Parathyroid adenoma (tissue), 2 donors: Measurements from ENCODE around the gene C11orf68.

Source experiments
- H2AFZ ChIP-seq: fragments of 300-600 bp; sonication (generic); one replicate; pipeline ENCODE4 v1.7.0; 2017; ENCODE audit warnings: antibody characterized with exemption, mild to moderate bottlenecking
- H3K27ac ChIP-seq: fragments of 300-600 bp; sonication (generic); one replicate; pipeline ENCODE4 v1.7.0; 2017
- H3K27me3 ChIP-seq: fragments of 300-600 bp; sonication (generic); one replicate; pipeline ENCODE4 v1.7.0; 2017; ENCODE audit warnings: low read length; ENCODE audit not compliant: control insufficient read depth, insufficient read depth
- H3K36me3 ChIP-seq: fragments of 300-600 bp; sonication (generic); one replicate; pipeline ENCODE4 v1.7.0; 2017; ENCODE audit warnings: low read length; ENCODE audit not compliant: control insufficient read depth, insufficient read depth
- H3K4me1 ChIP-seq: fragments of 300-600 bp; sonication (generic); one replicate; pipeline ENCODE4 v1.7.0; 2017; ENCODE audit warnings: control low read depth
- H3K4me2 ChIP-seq: fragments of 300-600 bp; sonication (generic); one replicate; pipeline ENCODE4 v1.7.0; 2017; ENCODE audit warnings: low read length
- H3K4me3 ChIP-seq: fragments of 300-600 bp; sonication (generic); one replicate; pipeline ENCODE4 v1.7.0; 2017; ENCODE audit warnings: low read depth, low read length
- H3K79me2 ChIP-seq: fragments of 300-600 bp; sonication (generic); one replicate; pipeline ENCODE4 v1.7.0; 2017; ENCODE audit warnings: control low read depth
- H3K9ac ChIP-seq: fragments of 300-600 bp; sonication (generic); one replicate; pipeline ENCODE4 v1.7.0; 2017; ENCODE audit warnings: mild to moderate bottlenecking
- H3K9me3 ChIP-seq: fragments of 300-600 bp; sonication (generic); one replicate; pipeline ENCODE4 v1.7.0; 2017; ENCODE audit warnings: low read length; ENCODE audit not compliant: control insufficient read depth
- CTCF ChIP-seq: fragments of 300-600 bp; sonication (generic); IDR thresholded peaks from one replicate; pipeline ENCODE4 v1.7.0; 2017; ENCODE audit warnings: antibody characterized with exemption, mild to moderate bottlenecking
- donor health status: primary hyperparathyroidism.

The C11orf68 gene

DNA sequence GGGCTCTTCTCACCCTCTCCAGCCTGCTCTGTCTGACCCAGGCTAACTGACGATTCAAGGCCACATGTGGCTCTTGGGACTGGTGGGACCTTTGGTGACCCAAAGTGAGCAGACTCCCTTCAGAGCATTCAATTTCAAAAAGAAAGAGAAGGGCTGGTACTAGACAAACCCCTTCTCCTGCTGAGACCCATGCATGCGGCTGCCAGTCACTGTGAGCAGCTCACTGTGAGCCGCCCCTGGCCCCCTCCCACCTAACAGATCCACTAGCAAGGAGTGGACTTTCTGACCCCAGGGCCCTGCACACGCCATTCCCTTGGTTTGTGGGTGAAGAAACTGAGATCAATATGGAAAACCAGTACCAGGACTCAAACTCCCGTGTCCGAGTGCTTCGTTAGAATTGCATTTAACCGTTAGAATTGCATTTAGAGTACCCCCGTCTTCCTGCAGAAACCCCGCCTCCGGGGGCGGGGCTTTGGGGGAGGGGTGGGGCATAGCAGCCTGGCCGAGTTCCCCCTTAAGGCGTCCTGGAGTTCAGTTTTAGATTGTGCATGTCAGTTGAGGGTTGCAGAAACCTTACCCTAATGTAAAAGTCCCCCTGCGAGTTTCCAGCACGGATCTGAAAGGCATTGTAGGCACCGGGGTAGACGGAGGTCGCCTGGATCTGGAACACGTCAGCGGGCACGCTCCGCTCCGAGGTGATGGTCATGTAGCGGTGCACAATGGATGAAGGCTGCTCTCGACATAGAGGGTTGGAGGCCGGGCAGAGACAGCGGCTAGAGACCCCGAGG, 51.4 kb downstream of the C11orf68 start:
- no peaks in the 10 kb centered on the region for H3K27me3 ChIP-seq
- no peak overlapping the region for H3K4me3 ChIP-seq
- H3K79me2 ChIP-seq: no peaks in the 10 kb centered on the region
- no peak overlapping the region for H3K27ac ChIP-seq
- H3K9ac ChIP-seq: no peak overlapping the region
- no peak overlapping the region for H2AFZ ChIP-seq
- H3K36me3 ChIP-seq: no peaks in the 10 kb centered on the region
- H3K4me1 ChIP-seq: no peaks in the 10 kb centered on the region
- no peaks in the 10 kb centered on the region for H3K9me3 ChIP-seq
- no peak for TF ChIP-seq CTCF
- no peak overlapping the region for H3K4me2 ChIP-seq
